HG02885 (cell line): ENCODE measurements around the gene SPEG.

Experiments used
- ATAC-seq: cut with Tn5 transposase; IDR thresholded peaks from one replicate; pipeline ENCODE4 v1.9.1; 2021; ENCODE audit warnings: mild to moderate bottlenecking; ENCODE audit not compliant: unreplicated experiment, poor library complexity

Gene SPEG

GRCh38 chr2:219539926-219540678 is 105.5 kb downstream of the SPEG start:
- ATAC-seq: no peak

- no peak for ATAC-seq
Observed at GRCh38 chr2:219540784-219541504, 106.3 kb downstream of the SPEG start.

GRCh38 chr2:219541611-219542180 is 107.1 kb downstream of the SPEG start:
- peak; percentile 55 for ATAC-seq

- peak; percentile 29 for ATAC-seq
Observed at GRCh38 chr2:219542931-219543595, 108.4 kb downstream of the SPEG start.

GRCh38 chr2:219543596-219544358 is 109.1 kb downstream of the SPEG start, which contains the start of the genes CHPF and TMEM198:
CHPF (minus strand) TSS chr2:219543809; CDS start chr2:219543538, 271 bp downstream.
TMEM198 (plus strand) TSS chr2:219544028; CDS start chr2:219544728, 700 bp downstream.
- peak; percentile 78 for ATAC-seq

GRCh38 chr2:219544567-219544966 is 109.9 kb downstream of the SPEG start:
- no peak for ATAC-seq

- ATAC-seq: no peak
Observed at GRCh38 chr2:219545295-219545942, 110.8 kb downstream of the SPEG start.

- no peak for ATAC-seq
Observed at GRCh38 chr2:219545943-219546352, 111.3 kb downstream of the SPEG start.

GRCh38 chr2:219547621-219548020 is 113.0 kb downstream of the SPEG start:
- no peak for ATAC-seq
